Measurements from ENCODE around the gene SDE2.

DNA sequence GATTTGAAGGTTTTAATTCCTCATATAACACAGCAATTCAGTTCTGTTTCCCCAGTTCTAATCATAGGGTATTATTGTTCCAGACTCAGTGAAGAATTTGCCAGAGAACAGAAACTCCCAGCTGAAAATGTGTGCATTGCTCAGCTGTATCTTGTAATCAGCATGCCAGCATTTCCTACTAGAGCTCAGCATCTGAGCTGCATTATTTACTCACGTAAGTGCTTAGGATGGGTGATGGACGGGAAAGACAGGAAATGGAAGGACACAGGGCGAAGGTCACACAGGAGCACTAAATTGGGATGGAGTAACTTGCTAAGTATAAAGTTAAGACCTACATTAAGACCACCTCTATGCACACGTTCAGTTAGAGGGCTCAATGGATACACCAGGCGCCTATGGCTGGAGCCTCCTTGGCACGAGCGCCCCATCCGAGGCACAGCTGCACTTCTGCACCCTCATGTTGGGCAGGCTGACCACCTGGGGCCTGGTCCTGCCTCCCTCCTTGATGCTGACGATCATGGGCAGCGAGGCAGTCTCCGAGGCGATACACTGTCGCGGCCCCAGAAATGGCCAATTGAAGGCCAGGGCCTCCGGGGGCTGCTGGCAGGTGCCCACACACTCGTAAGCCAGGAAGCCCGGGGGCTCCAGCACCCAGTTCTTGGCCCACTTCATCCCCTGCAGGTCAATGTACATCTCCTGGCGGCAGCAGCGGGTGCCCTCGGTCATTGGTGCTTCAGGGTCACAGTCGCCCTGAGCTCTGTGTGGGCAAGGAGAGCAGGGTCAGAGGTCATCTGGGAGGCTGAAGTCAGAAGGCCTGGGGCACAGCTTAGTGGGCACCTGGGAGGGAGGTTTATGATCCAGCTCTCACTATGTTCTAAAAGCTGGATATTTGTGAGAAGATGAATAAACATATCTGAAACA is 61.8 kb downstream of the SDE2 start:
- TF ChIP-seq, protein P1, sequence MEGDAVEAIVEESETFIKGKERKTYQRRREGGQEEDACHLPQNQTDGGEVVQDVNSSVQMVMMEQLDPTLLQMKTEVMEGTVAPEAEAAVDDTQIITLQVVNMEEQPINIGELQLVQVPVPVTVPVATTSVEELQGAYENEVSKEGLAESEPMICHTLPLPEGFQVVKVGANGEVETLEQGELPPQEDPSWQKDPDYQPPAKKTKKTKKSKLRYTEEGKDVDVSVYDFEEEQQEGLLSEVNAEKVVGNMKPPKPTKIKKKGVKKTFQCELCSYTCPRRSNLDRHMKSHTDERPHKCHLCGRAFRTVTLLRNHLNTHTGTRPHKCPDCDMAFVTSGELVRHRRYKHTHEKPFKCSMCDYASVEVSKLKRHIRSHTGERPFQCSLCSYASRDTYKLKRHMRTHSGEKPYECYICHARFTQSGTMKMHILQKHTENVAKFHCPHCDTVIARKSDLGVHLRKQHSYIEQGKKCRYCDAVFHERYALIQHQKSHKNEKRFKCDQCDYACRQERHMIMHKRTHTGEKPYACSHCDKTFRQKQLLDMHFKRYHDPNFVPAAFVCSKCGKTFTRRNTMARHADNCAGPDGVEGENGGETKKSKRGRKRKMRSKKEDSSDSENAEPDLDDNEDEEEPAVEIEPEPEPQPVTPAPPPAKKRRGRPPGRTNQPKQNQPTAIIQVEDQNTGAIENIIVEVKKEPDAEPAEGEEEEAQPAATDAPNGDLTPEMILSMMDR (IDR thresholded peaks at IDR 0.05), result no peak
- no peak for TF ChIP-seq POLR2A (IDR thresholded peaks at IDR 0.05)

Data from esophagus squamous epithelium (tissue), 4 donors.